Osteoblast (primary cell): ENCODE data around the gene TMEM147. TPM values are rescaled to one million over a fixed set of nuclear protein-coding genes. Genes with fewer than 3 reads are reported as not detected.

Experiments
- DNase-seq: peaks from one replicate; pipeline ENCODE4 v3.0.0; 2011; ENCODE audit warnings: low spot score, mixed read lengths; ENCODE audit not compliant: insufficient read length; ENCODE audit errors: missing footprints
- H2AFZ ChIP-seq: 2 replicates; pipeline ENCODE4 v1.6.0; 2011; ENCODE audit warnings: mild to moderate bottlenecking, low read length
- H3K27ac ChIP-seq: 2 replicates; pipeline ENCODE4 v1.5.1; 2011; ENCODE audit warnings: mild to moderate bottlenecking, low read depth, low read length, moderate library complexity
- H3K27me3 ChIP-seq: 2 replicates; pipeline ENCODE4 v1.6.0; 2012; ENCODE audit warnings: mild to moderate bottlenecking, control low read depth, inconsistent platforms, low read length, moderate library complexity; ENCODE audit not compliant: insufficient read depth
- H3K36me3 ChIP-seq: 2 replicates; pipeline ENCODE4 v1.5.1; 2011; ENCODE audit warnings: mild to moderate bottlenecking, low read length, control low read depth, moderate library complexity; ENCODE audit not compliant: insufficient read depth
- H3K4me1 ChIP-seq: 2 replicates; pipeline ENCODE4 v1.5.1; 2011; ENCODE audit warnings: mild to moderate bottlenecking, low read length, control low read depth, moderate library complexity; ENCODE audit not compliant: insufficient read depth
- H3K4me2 ChIP-seq: 2 replicates; pipeline ENCODE4 v1.6.0; 2011; ENCODE audit warnings: mild to moderate bottlenecking, low read length; ENCODE audit not compliant: insufficient read depth
- H3K4me3 ChIP-seq: fragments of 200-600 bp; sonication (generic); 3 replicates; pipeline ENCODE4 v1.5.1; 2012; ENCODE audit warnings: mild to moderate bottlenecking, low read length, inconsistent platforms; ENCODE audit not compliant: insufficient read depth
- H3K79me2 ChIP-seq: 2 replicates; pipeline ENCODE4 v1.6.0; 2012; ENCODE audit warnings: mild to moderate bottlenecking, low read length, control low read depth, inconsistent platforms; ENCODE audit not compliant: insufficient read depth
- H3K9me3 ChIP-seq: 2 replicates; pipeline ENCODE4 v1.5.1; 2011; ENCODE audit warnings: low read depth, low read length, control low read depth
- H4K20me1 ChIP-seq: 2 replicates; pipeline ENCODE4 v1.6.0; 2012; ENCODE audit warnings: mild to moderate bottlenecking, low read length, control low read depth; ENCODE audit not compliant: insufficient read depth
- total RNA-seq: library from RNA; depleted of rRNA; stranded (reverse); fragments of >200 nt; gene quantifications from 2 replicates; pipeline ENCODE4 v1.2.3, GENCODE V29; 2012
- TF ChIP-seq, protein P1 (sequence below): IDR thresholded peaks from 2 replicates; pipeline ENCODE4 v1.5.1; 2011; ENCODE audit warnings: mild to moderate bottlenecking, low read depth, low read length, moderate library complexity; ENCODE audit errors: extremely low read depth

TMEM147 gene
- total RNA-seq, 1 donor: 98.8 TPM

DNA sequence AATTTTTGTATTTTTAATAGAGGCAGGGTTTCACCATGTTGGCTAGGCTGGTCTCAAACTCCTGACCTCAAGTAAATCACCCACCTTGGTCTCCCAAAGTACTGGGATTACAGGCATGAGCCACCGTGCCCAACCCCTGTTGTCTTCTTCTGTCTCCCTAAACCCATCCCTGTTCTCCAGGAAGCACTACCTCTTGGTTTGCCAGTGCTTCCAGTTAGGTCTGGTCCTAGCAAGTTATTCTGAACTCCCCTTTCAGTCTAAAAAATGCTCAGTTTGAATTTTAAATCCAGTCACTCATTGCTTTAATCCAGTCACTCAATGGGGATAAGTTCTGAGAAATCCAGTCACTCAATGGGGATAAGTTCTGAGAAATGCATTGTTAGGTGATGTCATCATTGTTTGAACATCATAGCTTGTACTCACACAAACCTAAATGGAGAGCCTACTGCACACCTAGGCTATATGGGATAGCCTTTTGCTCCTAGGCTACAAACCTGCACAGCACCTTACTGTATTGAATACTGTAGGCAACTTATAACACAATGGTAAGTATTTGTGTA, 26.1 kb downstream of the TMEM147 start:
- H3K4me1 ChIP-seq: no peaks in the 10 kb centered on the region

DNA sequence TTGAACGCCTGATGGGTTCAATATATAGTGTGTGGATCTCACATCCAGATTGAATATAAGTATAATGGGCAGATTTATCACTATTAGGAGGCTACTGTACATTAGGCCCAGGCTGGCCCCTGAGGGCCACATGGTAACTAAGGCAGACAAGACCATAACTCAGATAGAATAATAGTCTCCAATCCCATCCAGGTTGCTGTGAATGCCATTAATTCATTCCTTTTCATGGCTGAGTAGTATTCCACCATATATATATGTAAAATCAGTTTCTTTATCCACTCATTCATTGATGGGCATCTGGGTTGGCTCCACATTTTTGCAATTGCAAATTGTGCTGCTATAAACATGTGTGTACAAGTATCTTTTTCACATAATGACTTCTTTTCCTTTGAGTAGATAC, 32.5 kb downstream of the TMEM147 start:
- no peaks in the 10 kb centered on the region for H4K20me1 ChIP-seq
- H3K36me3 ChIP-seq: no peaks in the 10 kb centered on the region
- H3K9me3 ChIP-seq: peaks cover 4% of the 10 kb centered on the region
- H3K4me3 ChIP-seq: no peak overlapping the region
- DNase-seq: no peak
- no peak overlapping the region for H2AFZ ChIP-seq
- H3K4me1 ChIP-seq: no peaks in the 10 kb centered on the region
- H3K4me2 ChIP-seq: no peak overlapping the region
- no peak overlapping the region for H3K27ac ChIP-seq
- no peaks in the 10 kb centered on the region for H3K79me2 ChIP-seq
- no peaks in the 10 kb centered on the region for H3K27me3 ChIP-seq
- TF ChIP-seq, protein P1, sequence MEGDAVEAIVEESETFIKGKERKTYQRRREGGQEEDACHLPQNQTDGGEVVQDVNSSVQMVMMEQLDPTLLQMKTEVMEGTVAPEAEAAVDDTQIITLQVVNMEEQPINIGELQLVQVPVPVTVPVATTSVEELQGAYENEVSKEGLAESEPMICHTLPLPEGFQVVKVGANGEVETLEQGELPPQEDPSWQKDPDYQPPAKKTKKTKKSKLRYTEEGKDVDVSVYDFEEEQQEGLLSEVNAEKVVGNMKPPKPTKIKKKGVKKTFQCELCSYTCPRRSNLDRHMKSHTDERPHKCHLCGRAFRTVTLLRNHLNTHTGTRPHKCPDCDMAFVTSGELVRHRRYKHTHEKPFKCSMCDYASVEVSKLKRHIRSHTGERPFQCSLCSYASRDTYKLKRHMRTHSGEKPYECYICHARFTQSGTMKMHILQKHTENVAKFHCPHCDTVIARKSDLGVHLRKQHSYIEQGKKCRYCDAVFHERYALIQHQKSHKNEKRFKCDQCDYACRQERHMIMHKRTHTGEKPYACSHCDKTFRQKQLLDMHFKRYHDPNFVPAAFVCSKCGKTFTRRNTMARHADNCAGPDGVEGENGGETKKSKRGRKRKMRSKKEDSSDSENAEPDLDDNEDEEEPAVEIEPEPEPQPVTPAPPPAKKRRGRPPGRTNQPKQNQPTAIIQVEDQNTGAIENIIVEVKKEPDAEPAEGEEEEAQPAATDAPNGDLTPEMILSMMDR: no peak

More for the DNA sequence above, 26.1 kb downstream of the TMEM147 start:
- peaks cover 4% of the 10 kb centered on the region for H3K9me3 ChIP-seq
- no peaks in the 10 kb centered on the region for H3K36me3 ChIP-seq
- H3K79me2 ChIP-seq: no peaks in the 10 kb centered on the region
- H3K27me3 ChIP-seq: peaks cover 6% of the 10 kb centered on the region
- no peaks in the 10 kb centered on the region for H4K20me1 ChIP-seq
- no peak overlapping the region for H2AFZ ChIP-seq
- TF ChIP-seq, protein P1: no peak
- no peak overlapping the region for H3K4me2 ChIP-seq
- no peak overlapping the region for H3K4me3 ChIP-seq
- DNase-seq: no peak
- H3K27ac ChIP-seq: no peak overlapping the region

DNA sequence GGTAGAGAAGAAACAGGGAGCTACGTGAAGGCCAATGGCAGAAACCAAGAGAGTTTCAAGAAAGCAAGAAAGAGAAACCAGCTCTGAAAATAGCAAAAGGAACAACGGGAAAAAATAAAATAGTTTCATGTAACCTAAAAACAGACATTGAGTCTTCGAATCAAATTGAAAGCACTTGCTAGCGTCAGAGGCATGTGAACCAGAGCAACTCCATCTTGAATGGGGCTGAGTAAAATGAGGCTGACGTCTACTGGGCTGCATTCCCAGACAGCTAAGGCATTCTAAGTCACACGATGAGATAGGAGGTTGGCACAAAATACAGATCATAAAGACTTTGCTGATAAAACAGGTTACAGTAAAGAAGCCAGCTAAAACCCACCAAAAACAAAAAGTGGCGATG, 33.3 kb downstream of the TMEM147 start:
- Histone ChIP-seq H3K4me2 (no peak overlapping the region), H3K79me2 (no peaks in the 10 kb centered on the region), H2AFZ (no peak overlapping the region), H3K4me1 (no peaks in the 10 kb centered on the region), H3K36me3 (no peaks in the 10 kb centered on the region), H3K9me3 (peaks cover 4% of the 10 kb centered on the region), H3K27me3 (no peaks in the 10 kb centered on the region), H4K20me1 (no peaks in the 10 kb centered on the region), H3K4me3 (no peak overlapping the region), H3K27ac (no peak overlapping the region)
- TF ChIP-seq, protein P1: no peak
- DNase-seq: no peak

DNA sequence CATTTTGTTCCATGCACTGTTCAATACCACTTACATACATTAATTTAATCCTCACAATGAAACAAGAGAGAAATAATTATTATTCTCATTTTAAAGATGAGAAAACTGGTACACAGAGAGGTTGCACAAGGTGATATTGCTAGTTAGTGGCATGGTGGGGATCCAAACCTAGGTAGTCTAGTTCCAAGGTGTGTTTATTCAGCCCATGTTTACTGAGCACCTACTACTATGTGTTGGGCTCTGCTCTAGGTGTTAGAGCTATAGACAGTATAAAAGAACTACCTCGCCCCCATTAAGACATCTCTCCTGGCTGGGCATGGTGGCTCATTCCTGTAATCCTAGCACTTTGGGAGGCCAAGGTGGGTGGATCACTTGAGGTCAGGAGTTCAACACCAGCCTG, 37.3 kb downstream of the TMEM147 start:
- H3K4me2 ChIP-seq: no peak overlapping the region
- no peaks in the 10 kb centered on the region for H3K79me2 ChIP-seq
- H3K27ac ChIP-seq: no peak overlapping the region
- no peak overlapping the region for H2AFZ ChIP-seq
- DNase-seq: no peak
- no peaks in the 10 kb centered on the region for H3K36me3 ChIP-seq
- H4K20me1 ChIP-seq: no peaks in the 10 kb centered on the region
- H3K27me3 ChIP-seq: peaks cover 9% of the 10 kb centered on the region
- TF ChIP-seq, protein P1: no peak
- H3K4me3 ChIP-seq: no peak overlapping the region
- no peaks in the 10 kb centered on the region for H3K9me3 ChIP-seq
- H3K4me1 ChIP-seq: no peaks in the 10 kb centered on the region
